ENCODE data around the gene ARHGAP44.

The ARHGAP44 gene

DNA sequence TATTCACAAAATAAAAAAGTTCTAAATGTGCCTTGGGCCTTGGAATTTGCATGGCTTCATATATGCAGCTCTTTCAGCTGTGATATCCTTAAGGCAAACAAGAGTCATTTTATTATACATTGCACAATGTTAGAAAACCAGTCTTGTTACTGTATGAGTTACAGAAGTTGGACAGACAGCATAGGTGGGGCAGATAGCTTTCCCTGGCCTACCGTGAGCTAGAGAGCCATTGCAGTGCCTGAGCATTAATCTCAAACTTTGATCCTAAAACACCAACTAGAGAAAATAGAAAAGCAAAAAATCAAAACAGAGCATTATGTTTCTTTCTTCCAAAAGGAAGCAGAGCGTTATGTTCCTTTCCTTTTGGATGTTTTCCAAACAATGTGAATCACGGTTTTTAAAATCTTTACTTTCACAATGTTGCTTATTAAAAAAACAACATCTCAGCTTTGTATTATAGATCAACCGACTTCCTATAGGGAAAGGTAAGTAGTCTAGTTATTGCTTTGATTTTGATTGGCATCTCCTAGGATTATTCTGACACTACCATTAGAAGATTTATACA lies 32.2 kb downstream of the ARHGAP44 start:
- no peak overlapping the region for H3K9ac ChIP-seq (ENCODE audit: low read length)
- H3K9me3 ChIP-seq (ENCODE audit: low read length): no peaks in the 10 kb centered on the region
- no peaks in the 10 kb centered on the region for H3K36me3 ChIP-seq (ENCODE audit: insufficient read depth, low read length)
- H3K27me3 ChIP-seq (ENCODE audit: control insufficient read depth in 1 of 2, insufficient read depth in 2 of 2, low read length in 2 of 2): no peaks in the 10 kb centered on the region
- H3K4me1 ChIP-seq (ENCODE audit: insufficient read depth, low read length): no peaks in the 10 kb centered on the region
- no peak overlapping the region for H3K4me3 ChIP-seq (ENCODE audit: low read depth in 1 of 2, low read length in 2 of 2)
- H3K27ac ChIP-seq (ENCODE audit: low read depth, low read length): no peak overlapping the region

DNA sequence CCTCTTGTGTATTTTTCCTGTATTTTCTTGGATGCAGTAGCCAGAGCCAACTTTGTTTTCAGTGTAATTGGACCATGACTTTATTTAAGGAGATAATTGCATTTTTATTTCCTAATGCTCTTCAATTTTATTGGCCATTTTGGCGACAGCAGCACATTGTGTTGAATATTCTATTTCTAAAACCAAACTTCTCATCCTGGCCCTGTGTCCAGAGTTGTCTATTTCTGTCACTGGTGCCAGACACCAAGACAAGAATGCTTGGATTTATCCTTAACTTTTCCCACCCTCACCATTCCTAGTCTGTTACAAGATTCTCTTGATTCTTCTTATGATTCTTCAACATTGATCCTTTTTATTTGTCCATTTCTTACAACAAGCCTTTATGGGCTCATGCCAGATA lies 37.1 kb downstream of the ARHGAP44 start:
- H3K27me3 ChIP-seq (ENCODE audit: control insufficient read depth in 1 of 2, insufficient read depth in 2 of 2, low read length in 2 of 2): no peaks in the 10 kb centered on the region
- no peak overlapping the region for H3K9ac ChIP-seq (ENCODE audit: low read length)
- no peak overlapping the region for H3K27ac ChIP-seq (ENCODE audit: low read depth, low read length)
- H3K9me3 ChIP-seq (ENCODE audit: low read length): peaks cover 3% of the 10 kb centered on the region
- H3K36me3 ChIP-seq (ENCODE audit: insufficient read depth, low read length): no peaks in the 10 kb centered on the region
- no peak overlapping the region for H3K4me3 ChIP-seq (ENCODE audit: low read depth in 1 of 2, low read length in 2 of 2)
- H3K4me1 ChIP-seq (ENCODE audit: insufficient read depth, low read length): no peaks in the 10 kb centered on the region

DNA sequence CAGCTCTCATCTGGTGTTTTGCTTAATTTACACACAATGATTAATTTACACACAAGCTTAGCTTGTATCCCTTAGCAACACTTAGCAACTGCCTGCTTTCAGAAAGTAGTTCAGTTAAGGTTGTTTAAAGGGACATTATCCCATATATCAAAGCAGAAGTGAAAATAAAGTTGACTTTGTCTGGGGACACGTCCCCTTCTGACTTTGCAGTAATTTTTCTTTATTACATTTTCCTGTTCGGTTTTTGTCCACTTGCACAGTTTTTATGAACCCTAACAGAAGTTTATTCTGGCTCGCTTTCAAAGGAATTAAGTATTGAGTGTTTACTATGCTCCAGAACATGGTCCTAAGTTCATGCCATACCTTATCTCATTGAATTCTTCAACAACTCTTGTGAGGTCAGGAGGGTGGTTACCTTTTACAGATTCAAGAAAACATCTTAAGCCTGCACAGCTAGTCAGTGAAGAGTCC lies 41.5 kb downstream of the ARHGAP44 start:
- Histone ChIP-seq H3K27me3 (ENCODE audit: control insufficient read depth in 1 of 2, insufficient read depth in 2 of 2, low read length in 2 of 2) (no peaks in the 10 kb centered on the region), H3K9me3 (ENCODE audit: low read length) (peaks cover 13% of the 10 kb centered on the region), H3K36me3 (ENCODE audit: insufficient read depth, low read length) (no peaks in the 10 kb centered on the region), H3K4me1 (ENCODE audit: insufficient read depth, low read length) (no peaks in the 10 kb centered on the region), H3K9ac (ENCODE audit: low read length) (no peak overlapping the region), H3K27ac (ENCODE audit: low read depth, low read length) (no peak overlapping the region), H3K4me3 (ENCODE audit: low read depth in 1 of 2, low read length in 2 of 2) (no peak overlapping the region)

DNA sequence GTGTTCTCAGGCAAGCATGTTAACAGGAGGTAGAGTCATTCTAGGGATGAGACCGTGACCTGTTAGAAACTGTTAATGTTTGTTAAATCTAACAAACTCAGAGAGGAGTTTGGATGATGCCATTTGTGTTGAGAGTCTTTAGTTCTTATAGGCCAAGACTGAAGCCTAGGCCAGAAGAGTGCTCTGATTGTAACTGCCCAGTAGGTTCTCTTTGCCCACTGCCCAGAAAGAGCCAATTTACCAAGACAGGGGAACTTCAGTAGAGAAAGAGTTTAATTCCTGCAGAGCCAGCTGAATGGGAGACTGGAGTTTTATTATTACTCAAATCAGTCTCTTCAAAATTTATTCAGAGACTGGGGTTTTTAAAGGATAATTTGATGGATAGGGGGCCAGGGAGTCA lies 42.5 kb downstream of the ARHGAP44 start:
- no peak overlapping the region for H3K9ac ChIP-seq (ENCODE audit: low read length)
- H3K9me3 ChIP-seq (ENCODE audit: low read length): peaks cover 13% of the 10 kb centered on the region
- no peaks in the 10 kb centered on the region for H3K27me3 ChIP-seq (ENCODE audit: control insufficient read depth in 1 of 2, insufficient read depth in 2 of 2, low read length in 2 of 2)
- H3K27ac ChIP-seq (ENCODE audit: low read depth, low read length): no peak overlapping the region
- no peaks in the 10 kb centered on the region for H3K36me3 ChIP-seq (ENCODE audit: insufficient read depth, low read length)
- no peak overlapping the region for H3K4me3 ChIP-seq (ENCODE audit: low read depth in 1 of 2, low read length in 2 of 2)
- no peaks in the 10 kb centered on the region for H3K4me1 ChIP-seq (ENCODE audit: insufficient read depth, low read length)

DNA sequence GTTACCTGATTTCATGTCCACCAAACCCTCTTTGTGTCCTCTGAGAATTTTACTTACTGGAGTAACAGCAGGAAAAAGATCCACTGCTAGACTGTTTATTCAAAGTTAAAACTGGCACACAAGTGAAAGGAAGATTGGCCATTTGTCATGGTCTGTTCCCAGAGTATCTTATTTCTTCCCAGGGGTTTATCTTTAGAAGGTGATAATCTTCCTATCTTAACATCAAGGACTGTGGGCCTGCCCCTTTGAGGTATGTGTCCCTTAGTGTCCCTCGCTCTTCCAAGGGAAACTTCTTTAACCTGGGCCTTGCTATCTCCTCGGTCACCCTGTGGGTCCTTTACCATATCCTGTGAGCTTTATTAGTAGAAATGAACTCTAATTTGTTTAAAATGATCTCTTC lies 49.7 kb downstream of the ARHGAP44 start:
- Histone ChIP-seq H3K4me1 (ENCODE audit: insufficient read depth, low read length) (no peaks in the 10 kb centered on the region), H3K27me3 (ENCODE audit: control insufficient read depth in 1 of 2, insufficient read depth in 2 of 2, low read length in 2 of 2) (no peaks in the 10 kb centered on the region), H3K9me3 (ENCODE audit: low read length) (no peaks in the 10 kb centered on the region), H3K9ac (ENCODE audit: low read length) (no peak overlapping the region), H3K27ac (ENCODE audit: low read depth, low read length) (no peak overlapping the region), H3K4me3 (ENCODE audit: low read depth in 1 of 2, low read length in 2 of 2) (no peak overlapping the region), H3K36me3 (ENCODE audit: insufficient read depth, low read length) (no peaks in the 10 kb centered on the region)

DNA sequence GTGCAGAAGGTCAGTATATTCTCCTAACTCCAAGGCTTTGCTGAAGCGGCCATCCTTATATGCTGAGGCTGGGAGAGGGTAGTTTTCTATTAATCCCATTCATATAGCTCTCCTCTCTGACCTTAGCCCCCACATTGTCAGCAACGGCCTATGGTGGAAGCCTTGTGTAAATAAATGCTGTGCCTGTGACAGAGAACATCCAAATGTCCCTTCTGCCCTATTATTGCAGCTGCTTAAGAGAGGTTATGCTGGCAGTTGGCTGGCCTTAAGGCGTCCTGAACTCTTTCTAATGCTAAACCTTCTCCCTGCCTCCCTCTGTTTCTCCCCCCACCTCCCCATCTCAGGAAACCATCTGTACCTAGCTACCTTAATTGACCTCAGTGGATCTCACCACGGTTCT lies 53.6 kb downstream of the ARHGAP44 start:
- Histone ChIP-seq H3K36me3 (ENCODE audit: insufficient read depth, low read length) (no peaks in the 10 kb centered on the region), H3K9me3 (ENCODE audit: low read length) (no peaks in the 10 kb centered on the region), H3K27me3 (ENCODE audit: control insufficient read depth in 1 of 2, insufficient read depth in 2 of 2, low read length in 2 of 2) (no peaks in the 10 kb centered on the region), H3K4me3 (ENCODE audit: low read depth in 1 of 2, low read length in 2 of 2) (no peak overlapping the region), H3K27ac (ENCODE audit: low read depth, low read length) (no peak overlapping the region), H3K4me1 (ENCODE audit: insufficient read depth, low read length) (no peaks in the 10 kb centered on the region), H3K9ac (ENCODE audit: low read length) (no peak overlapping the region)

DNA sequence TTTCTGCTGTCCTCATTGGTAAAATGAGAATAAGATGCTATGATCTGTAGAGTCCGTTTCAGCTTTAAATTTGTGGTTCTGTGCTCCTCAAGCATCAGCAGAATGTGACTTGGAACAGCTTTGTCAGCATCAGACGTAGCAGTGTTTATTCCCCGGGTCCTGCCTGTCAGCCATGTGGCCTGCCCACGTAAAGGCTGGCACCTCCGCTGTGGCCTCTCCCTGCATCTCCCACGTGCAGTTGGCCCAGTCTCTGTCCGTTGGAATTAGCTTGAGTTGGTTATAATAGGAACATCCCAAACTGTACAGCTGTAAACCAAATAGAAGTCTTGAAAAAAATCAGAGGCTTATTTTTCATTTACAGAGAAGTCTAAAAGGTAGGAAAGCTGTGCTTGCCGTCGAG lies 61.7 kb downstream of the ARHGAP44 start:
- no peak overlapping the region for H3K4me3 ChIP-seq (ENCODE audit: low read depth in 1 of 2, low read length in 2 of 2)

DNA sequence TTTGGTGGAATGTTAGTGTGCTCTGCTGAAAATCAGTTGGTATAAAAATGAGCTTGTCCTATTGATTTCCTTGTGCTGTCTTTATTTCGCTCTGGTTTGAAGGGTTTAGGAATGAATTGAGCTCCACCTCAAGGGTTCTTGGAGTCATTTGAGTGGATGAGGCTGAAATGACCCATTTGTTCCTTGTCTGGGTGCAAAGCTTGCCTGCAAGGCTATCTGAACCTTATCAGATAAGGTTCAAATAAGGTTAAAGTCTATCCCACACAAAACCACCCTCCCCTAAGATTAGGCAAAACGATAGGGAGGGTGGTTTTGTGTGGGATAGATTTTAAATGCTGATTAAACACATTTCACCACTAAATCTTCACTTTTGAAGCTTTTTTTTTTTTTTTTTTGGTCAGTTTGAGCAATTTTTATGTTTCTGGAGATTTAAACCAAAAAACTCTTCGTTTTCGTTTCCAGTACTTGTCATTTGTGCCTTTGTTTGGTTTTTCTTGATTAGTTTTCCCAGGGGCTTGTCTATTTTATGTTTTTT lies 62.7 kb downstream of the ARHGAP44 start:
- H3K27me3 ChIP-seq (ENCODE audit: control insufficient read depth in 1 of 2, insufficient read depth in 2 of 2, low read length in 2 of 2): no peaks in the 10 kb centered on the region
- H3K4me1 ChIP-seq (ENCODE audit: insufficient read depth, low read length): no peaks in the 10 kb centered on the region
- H3K36me3 ChIP-seq (ENCODE audit: insufficient read depth, low read length): no peaks in the 10 kb centered on the region
- H3K9me3 ChIP-seq (ENCODE audit: low read length): no peaks in the 10 kb centered on the region
- no peak overlapping the region for H3K4me3 ChIP-seq (ENCODE audit: low read depth in 1 of 2, low read length in 2 of 2)
- no peak overlapping the region for H3K27ac ChIP-seq (ENCODE audit: low read depth, low read length)
- H3K9ac ChIP-seq (ENCODE audit: low read length): no peak overlapping the region

More for the DNA sequence above, 61.7 kb downstream of the ARHGAP44 start:
- Histone ChIP-seq H3K9me3 (ENCODE audit: low read length) (no peaks in the 10 kb centered on the region), H3K36me3 (ENCODE audit: insufficient read depth, low read length) (no peaks in the 10 kb centered on the region), H3K9ac (ENCODE audit: low read length) (no peak overlapping the region), H3K27me3 (ENCODE audit: control insufficient read depth in 1 of 2, insufficient read depth in 2 of 2, low read length in 2 of 2) (no peaks in the 10 kb centered on the region), H3K27ac (ENCODE audit: low read depth, low read length) (no peak overlapping the region), H3K4me1 (ENCODE audit: insufficient read depth, low read length) (no peaks in the 10 kb centered on the region)

DNA sequence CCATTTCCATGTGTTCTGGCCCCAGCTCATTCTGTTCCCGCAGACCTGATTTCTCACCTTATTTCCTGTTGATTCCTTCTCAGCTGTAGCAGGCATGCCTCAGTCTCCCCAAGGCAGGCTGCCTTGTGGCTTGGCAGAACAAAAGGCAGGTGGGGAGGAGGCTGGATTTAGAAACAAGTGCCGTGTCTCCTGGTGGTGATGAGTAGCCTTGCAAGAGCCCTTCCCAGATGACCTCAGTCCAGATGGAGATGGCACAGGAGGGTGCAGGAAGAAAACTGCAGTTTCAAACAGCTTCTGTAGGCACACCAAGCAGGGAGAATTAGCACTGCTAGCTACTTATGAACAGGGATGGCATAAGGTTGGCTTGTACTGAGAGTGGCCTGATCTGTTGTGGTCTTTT lies 64.6 kb downstream of the ARHGAP44 start:
- H3K4me1 ChIP-seq (ENCODE audit: insufficient read depth, low read length): no peaks in the 10 kb centered on the region
- no peaks in the 10 kb centered on the region for H3K9me3 ChIP-seq (ENCODE audit: low read length)
- no peak overlapping the region for H3K27ac ChIP-seq (ENCODE audit: low read depth, low read length)
- H3K36me3 ChIP-seq (ENCODE audit: insufficient read depth, low read length): no peaks in the 10 kb centered on the region
- no peak overlapping the region for H3K9ac ChIP-seq (ENCODE audit: low read length)
- no peak overlapping the region for H3K4me3 ChIP-seq (ENCODE audit: low read depth in 1 of 2, low read length in 2 of 2)
- H3K27me3 ChIP-seq (ENCODE audit: control insufficient read depth in 1 of 2, insufficient read depth in 2 of 2, low read length in 2 of 2): no peaks in the 10 kb centered on the region

DNA sequence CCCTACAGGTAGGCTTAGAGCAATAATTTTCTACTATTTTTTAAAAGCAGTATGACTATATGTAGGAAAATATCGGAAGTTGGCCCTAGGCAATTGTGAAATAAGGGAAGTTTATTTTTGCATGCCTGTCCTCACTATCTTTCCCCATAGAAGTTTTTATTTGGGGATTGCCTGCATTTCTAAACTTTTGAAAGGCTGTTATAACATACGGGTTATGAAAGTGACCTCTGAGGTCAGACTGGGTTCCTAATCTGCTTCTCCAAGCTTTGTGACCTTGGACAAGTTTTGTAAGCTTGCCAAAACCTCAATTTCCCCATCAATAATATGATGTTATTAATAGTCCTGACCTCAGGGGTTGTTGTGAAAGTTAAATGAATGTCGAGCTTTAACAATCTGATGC lies 67.1 kb downstream of the ARHGAP44 start:
- Histone ChIP-seq H3K36me3 (ENCODE audit: insufficient read depth, low read length) (no peaks in the 10 kb centered on the region), H3K27ac (ENCODE audit: low read depth, low read length) (no peak overlapping the region), H3K4me3 (ENCODE audit: low read depth in 1 of 2, low read length in 2 of 2) (no peak overlapping the region), H3K9me3 (ENCODE audit: low read length) (no peaks in the 10 kb centered on the region), H3K9ac (ENCODE audit: low read length) (no peak overlapping the region), H3K4me1 (ENCODE audit: insufficient read depth, low read length) (no peaks in the 10 kb centered on the region), H3K27me3 (ENCODE audit: control insufficient read depth in 1 of 2, insufficient read depth in 2 of 2, low read length in 2 of 2) (no peaks in the 10 kb centered on the region)

DNA sequence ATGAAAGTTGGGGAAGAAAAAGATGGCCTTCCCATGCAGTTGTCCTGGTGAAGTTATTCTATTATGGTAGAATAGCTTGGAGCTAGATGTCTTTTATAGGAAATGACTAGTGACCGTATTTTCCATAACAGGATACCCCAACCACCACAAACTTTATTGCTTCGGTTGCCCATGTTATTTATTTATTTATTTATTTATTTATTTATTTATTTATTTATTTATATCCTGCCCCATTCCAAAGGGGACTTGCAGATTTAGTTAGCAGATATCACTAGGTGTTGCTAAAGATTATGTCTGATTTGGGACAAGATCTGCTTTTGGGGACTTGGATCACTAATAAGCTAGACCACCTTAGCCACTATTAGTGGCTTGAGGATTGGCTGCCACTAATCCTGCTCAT lies 68.3 kb downstream of the ARHGAP44 start:
- H3K4me1 ChIP-seq (ENCODE audit: insufficient read depth, low read length): no peaks in the 10 kb centered on the region
- H3K4me3 ChIP-seq (ENCODE audit: low read depth in 1 of 2, low read length in 2 of 2): no peak overlapping the region
- no peak overlapping the region for H3K27ac ChIP-seq (ENCODE audit: low read depth, low read length)
- H3K36me3 ChIP-seq (ENCODE audit: insufficient read depth, low read length): no peaks in the 10 kb centered on the region
- H3K9me3 ChIP-seq (ENCODE audit: low read length): no peaks in the 10 kb centered on the region
- H3K27me3 ChIP-seq (ENCODE audit: control insufficient read depth in 1 of 2, insufficient read depth in 2 of 2, low read length in 2 of 2): no peaks in the 10 kb centered on the region
- no peak overlapping the region for H3K9ac ChIP-seq (ENCODE audit: low read length)

DNA sequence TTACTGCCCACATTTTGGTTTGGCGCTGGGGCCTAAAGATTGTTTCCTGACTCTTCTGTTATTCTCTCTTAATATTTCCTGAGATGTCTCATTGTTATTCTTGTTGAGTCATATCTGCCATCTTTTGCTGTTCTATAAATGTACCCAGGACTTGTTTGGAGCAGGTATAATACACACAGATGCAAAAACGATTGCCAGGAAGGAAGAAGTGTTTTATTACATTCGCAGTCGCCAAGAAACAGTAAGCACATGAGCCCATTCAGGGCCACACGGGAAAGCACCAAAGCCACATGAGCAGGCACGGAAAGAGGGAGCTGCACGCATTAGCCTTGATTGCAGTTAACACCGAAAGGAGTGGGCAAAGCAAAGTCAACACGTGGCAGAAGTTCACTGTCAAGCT lies 70.2 kb downstream of the ARHGAP44 start:
- no peak overlapping the region for H3K27ac ChIP-seq (ENCODE audit: low read depth, low read length)
- no peaks in the 10 kb centered on the region for H3K9me3 ChIP-seq (ENCODE audit: low read length)
- H3K27me3 ChIP-seq (ENCODE audit: control insufficient read depth in 1 of 2, insufficient read depth in 2 of 2, low read length in 2 of 2): no peaks in the 10 kb centered on the region
- no peak overlapping the region for H3K4me3 ChIP-seq (ENCODE audit: low read depth in 1 of 2, low read length in 2 of 2)
- H3K36me3 ChIP-seq (ENCODE audit: insufficient read depth, low read length): no peaks in the 10 kb centered on the region
- H3K4me1 ChIP-seq (ENCODE audit: insufficient read depth, low read length): no peaks in the 10 kb centered on the region
- no peak overlapping the region for H3K9ac ChIP-seq (ENCODE audit: low read length)

All from muscle layer of colon (tissue), 2 donors.